ENCODE data around the gene NBEAL2. TPM values are rescaled to one million over a fixed set of nuclear protein-coding genes. Genes with fewer than 3 reads are reported as not detected.

NBEAL2 gene
- total RNA-seq, 4 donors from 2014 or later, result 128 to 297 (median 185) TPM

GRCh38 chr3:46934498-46935167 lies 44.8 kb upstream of the NBEAL2 start:
- DNase-seq, result no peak
- intact Hi-C loops (cut with DNase I), result loop anchor here (5.0 kb wide), 1 partner anchor 43 kb away; the partner anchor contains the start of genes CCDC12 and NBEAL2
- Histone ChIP-seq H3K27me3 (no peaks in the 10 kb centered on the region), H3K27ac (peak overlapping the region; percentile 86 to 94 (median 90)), H3K36me3 (peaks cover 4 to 39% (median 5%) of the 10 kb centered on the region in 3 donors), H3K4me1 (peaks cover 67 to 98% (median 70%) of the 10 kb centered on the region in 3 donors), H3K9me3 (no peaks in the 10 kb centered on the region), H3K4me3 (no peak overlapping the region)
- WGBS, 2 donors, result 25 to 35% methylated on average over 4 to 8 of the region's 8 CpGs
- TF ChIP-seq POLR2A (IDR thresholded peaks at IDR 0.05) (no peak), CTCF (IDR thresholded peaks at IDR 0.05) (no peak)

GRCh38 chr3:46935168-46935858 lies 44.2 kb upstream of the NBEAL2 start:
- intact Hi-C loops (cut with DNase I), result loop anchor here (5.0 kb wide), 1 partner anchor 42 kb away; the partner anchor contains the start of genes CCDC12 and NBEAL2
- TF ChIP-seq POLR2A (IDR thresholded peaks at IDR 0.05), result no peak
- peak in 4 of 6 experiments; percentile 15 to 51 (median 40) for TF ChIP-seq CTCF (IDR thresholded peaks at IDR 0.05)
- Histone ChIP-seq H3K27ac (peak overlapping the region; percentile 86 to 94 (median 90)), H3K9me3 (no peaks in the 10 kb centered on the region), H3K4me1 (peaks cover 60 to 97% (median 64%) of the 10 kb centered on the region in 3 donors), H3K27me3 (no peaks in the 10 kb centered on the region), H3K36me3 (peaks cover 4 to 46% (median 11%) of the 10 kb centered on the region in 3 donors), H3K4me3 (no peak overlapping the region)
- 48 to 54% methylated on average over 6 of the region's 7 CpGs for WGBS, 2 donors
- no peak for DNase-seq

- intact Hi-C loops (cut with DNase I), result loop anchor here (5.0 kb wide), 1 partner anchor 41 kb away; the partner anchor contains the start of genes CCDC12 and NBEAL2
- Histone ChIP-seq H3K36me3 (peaks cover 4 to 53% (median 18%) of the 10 kb centered on the region in 3 donors), H3K4me3 (no peak overlapping the region), H3K27me3 (no peaks in the 10 kb centered on the region), H3K9me3 (no peaks in the 10 kb centered on the region), H3K27ac (peak overlapping the region; percentile 86 to 94 (median 90)), H3K4me1 (peaks cover 53 to 89% (median 57%) of the 10 kb centered on the region in 3 donors)
- WGBS, 2 donors, result 74% methylated on average over 7 of the region's 7 CpGs
- DNase-seq, result no peak
- TF ChIP-seq CTCF (IDR thresholded peaks at IDR 0.05), result no peak
- no peak for TF ChIP-seq POLR2A (IDR thresholded peaks at IDR 0.05)
Measured at GRCh38 chr3:46935989-46936558, 43.4 kb upstream of the NBEAL2 start.

GRCh38 chr3:46936733-46937250 lies 42.7 kb upstream of the NBEAL2 start:
- Histone ChIP-seq H3K4me3 (no peak overlapping the region), H3K27ac (peak overlapping the region; percentile 86 to 94 (median 90)), H3K9me3 (no peaks in the 10 kb centered on the region), H3K4me1 (peaks cover 46 to 87% (median 50%) of the 10 kb centered on the region in 3 donors), H3K36me3 (peaks cover 4 to 60% (median 18%) of the 10 kb centered on the region in 3 donors), H3K27me3 (no peaks in the 10 kb centered on the region)
- DNase-seq, result no peak
- TF ChIP-seq CTCF (IDR thresholded peaks at IDR 0.05) (no peak), POLR2A (IDR thresholded peaks at IDR 0.05) (no peak)
- intact Hi-C loops (cut with DNase I), result loop anchor here (5.0 kb wide), 1 partner anchor 41 kb away; the partner anchor contains the start of genes CCDC12 and NBEAL2
- 79 to 91% methylated on average over 4 to 5 of the region's 5 CpGs for WGBS, 2 donors
